NOMO-1 treated with dmso at 0.1 percent for 144 hours (cell line): ENCODE data around the gene CRYBG1.

Experiments
- DNase-seq: peaks from one replicate; lab custom pipeline; 2025; ENCODE audit not compliant: unreplicated experiment; lab: John Stamatoyannopoulos, UW

CRYBG1 gene

GRCh38 chr6:106458021-106458986 is 97.8 kb downstream of the CRYBG1 start:
- DNase-seq = no peak

DNA sequence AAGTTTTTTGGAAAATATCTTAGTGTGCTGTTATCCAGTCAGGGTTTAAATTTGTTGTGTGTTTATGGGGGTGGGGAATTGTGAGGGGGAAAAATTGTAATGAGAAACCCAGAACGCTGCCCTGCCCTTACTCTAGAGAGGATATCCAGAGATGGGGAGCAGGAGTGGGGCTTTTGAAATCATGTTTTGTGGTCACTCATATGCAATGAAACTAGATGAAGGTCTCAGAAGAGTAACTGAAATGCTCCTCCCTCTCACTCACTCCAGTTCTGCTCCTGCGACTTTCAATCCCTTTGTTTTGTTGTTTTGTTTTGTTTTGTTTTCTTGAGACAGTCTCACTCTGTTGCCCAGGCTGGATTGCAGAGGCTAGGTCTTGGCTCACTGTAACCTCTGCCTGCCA is 100.0 kb downstream of the CRYBG1 start:
- no peak for DNase-seq

- DNase-seq = no peak
These were observed 100.6 kb downstream of the CRYBG1 start for GRCh38 chr6:106461084-106461483.

- no peak for DNase-seq
These were observed 102.5 kb downstream of the CRYBG1 start for GRCh38 chr6:106462923-106463557.

GRCh38 chr6:106466211-106466610 is 105.7 kb downstream of the CRYBG1 start:
- DNase-seq = no peak

DNA sequence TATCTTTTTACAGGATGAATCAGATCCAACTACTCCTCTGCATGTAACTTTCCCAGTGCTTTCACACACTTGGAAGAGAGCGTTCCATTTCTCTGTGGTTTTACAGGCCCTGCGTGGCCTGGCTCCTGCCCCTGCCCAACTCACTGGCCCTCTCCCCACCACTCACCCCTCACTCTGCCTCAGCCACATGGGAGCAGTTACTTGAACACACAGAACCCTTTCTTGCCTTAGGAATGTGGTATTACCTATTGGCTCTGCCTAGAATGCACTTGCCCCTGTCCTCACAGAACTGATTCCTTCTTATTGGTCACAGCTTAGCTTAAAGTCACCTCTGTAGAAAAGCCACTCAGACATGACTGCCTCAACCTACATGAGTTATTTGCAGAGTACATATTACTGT is 108.4 kb downstream of the CRYBG1 start:
- no peak for DNase-seq

DNA sequence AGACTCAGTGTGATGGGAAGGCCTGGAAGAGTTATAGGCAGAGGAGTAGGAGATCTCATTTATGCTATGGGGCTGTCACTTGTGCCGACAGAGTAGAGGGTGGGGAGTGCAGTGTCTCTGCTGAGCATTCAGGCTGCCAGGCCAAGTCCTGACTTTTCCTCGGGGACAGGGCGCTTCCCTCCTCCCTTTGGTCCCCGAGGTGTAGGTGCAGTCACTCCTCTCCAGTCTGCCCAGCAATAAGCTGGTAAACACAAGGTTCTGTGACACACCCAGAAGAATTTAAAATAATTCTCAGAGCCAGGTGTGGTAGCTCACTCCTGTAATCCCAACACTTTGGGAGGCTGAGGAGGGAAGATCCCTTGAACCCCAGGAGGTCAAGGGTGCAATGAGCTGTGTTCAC is 109.4 kb downstream of the CRYBG1 start:
- DNase-seq = no peak

GRCh38 chr6:106470316-106470715 is 109.8 kb downstream of the CRYBG1 start:
- no peak for DNase-seq

GRCh38 chr6:106470811-106471210 is 110.3 kb downstream of the CRYBG1 start:
- no peak for DNase-seq

- DNase-seq = no peak
These were observed 113.3 kb downstream of the CRYBG1 start for GRCh38 chr6:106473812-106474211.

DNA sequence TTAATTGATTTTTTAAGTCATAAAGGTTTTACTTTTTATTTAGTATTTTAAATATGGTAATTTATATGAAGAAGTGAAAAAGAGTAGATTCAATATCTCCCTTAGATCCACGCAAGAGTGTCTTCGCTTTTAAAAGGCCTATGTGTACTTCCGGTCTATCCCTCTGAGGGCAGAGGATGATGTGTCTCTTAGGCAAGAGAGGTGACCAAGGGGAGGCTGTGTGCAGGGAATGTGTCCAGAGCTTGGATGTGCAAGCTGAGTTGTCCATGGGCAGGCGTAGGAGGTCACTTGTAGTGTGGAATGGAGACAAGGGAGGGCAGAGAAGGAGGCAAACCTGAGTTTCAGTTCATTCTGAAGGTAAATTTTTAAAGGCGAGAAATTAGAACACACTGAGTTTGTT is 113.9 kb downstream of the CRYBG1 start:
- DNase-seq = no peak

GRCh38 chr6:106475284-106475683 is 114.8 kb downstream of the CRYBG1 start:
- DNase-seq = no peak

DNA sequence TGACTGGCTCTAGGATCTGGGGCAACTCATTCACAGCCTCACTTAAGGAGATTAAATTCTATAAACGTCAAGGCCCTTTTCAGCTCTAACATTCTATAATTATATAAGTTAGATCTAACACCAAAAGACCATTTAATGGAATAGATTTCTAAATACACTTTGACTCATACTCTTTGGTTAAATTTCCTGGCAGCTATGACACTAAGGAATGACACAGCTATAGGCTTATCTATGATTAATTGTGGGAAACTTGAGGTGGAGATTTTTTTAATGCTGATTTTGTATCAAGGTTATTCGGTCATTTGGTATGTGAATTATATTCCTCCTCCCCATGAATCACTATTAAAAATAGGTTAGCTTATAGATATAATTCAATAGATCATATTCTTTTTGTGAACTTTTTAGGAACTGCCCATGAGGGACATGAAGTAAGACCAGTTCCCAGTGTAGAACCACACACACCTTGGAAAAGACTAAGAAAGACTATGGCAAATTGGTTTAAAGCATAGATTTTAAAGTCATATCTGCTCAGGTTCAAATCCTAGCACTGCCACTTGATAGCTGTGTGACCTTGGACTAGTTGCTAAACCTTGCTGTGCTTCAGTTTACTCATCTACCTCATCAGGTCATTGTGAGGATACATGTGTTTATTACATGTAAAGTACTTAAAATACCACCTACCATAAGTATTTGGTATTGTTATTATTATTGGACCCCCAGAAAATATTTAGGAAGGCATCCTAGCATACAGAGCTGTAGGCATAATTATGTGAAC is 116.0 kb downstream of the CRYBG1 start:
- no peak for DNase-seq

GRCh38 chr6:106477146-106477545 is 116.6 kb downstream of the CRYBG1 start:
- DNase-seq = no peak

GRCh38 chr6:106477790-106478189 is 117.3 kb downstream of the CRYBG1 start:
- no peak for DNase-seq

DNA sequence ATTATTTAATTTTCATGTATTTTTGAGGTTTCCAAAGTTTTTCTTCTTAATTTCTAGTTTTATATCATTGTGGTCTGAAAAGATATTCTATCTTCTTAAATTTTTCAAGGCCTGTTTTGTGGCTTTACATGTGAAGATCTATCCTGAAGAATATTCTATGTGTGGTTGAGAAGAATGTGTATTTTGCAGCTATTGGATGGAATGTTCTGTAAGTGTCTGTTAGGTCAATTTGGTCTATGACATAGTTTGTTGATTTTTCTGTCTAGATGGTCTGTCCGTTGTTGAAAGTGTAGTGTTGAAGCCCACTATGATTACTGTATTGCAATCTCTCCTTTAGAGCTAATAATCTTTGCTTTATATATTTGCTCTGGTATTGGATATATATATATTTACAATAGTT is 125.7 kb downstream of the CRYBG1 start:
- DNase-seq = no peak

- DNase-seq = no peak
These were observed 128.2 kb downstream of the CRYBG1 start for GRCh38 chr6:106488494-106489370.

GRCh38 chr6:106490030-106490429 is 129.5 kb downstream of the CRYBG1 start:
- no peak for DNase-seq

DNA sequence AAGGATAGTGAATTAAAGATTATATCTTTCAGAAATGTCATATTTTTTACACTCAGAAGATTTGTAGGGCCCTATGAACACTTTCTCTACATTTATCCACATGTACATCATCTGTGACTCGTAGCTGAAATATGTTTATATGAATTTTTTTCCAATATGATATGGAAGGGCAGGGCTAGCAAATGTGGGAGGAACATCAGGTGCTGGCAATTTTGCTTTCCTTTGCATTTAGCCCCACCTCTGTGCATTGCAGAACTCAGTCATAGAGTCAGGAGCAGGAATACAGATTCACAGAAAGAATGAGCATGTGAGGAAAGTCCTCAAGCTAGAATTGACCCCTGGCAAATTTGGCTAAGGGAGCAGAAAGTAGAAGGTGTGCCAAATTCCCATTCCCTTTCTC is 129.9 kb downstream of the CRYBG1 start:
- no peak for DNase-seq

GRCh38 chr6:106490974-106491373 is 130.5 kb downstream of the CRYBG1 start:
- no peak for DNase-seq

GRCh38 chr6:106495014-106495413 is 134.5 kb downstream of the CRYBG1 start:
- DNase-seq = no peak
